Testis (tissue), 3 donors: ENCODE results near the gene MARS1. TPM values are rescaled to one million over a fixed set of nuclear protein-coding genes. Genes with fewer than 3 reads are reported as not detected.
A peak's percentile ranks its signal among the peaks of the same experiment; 100 is the strongest.

Experiments
- DNase-seq: peaks from one replicate; pipeline ENCODE4 v3.0.0-alpha.2; 2019
- H3K27ac ChIP-seq, 2 donors: fragments of 200-600 bp; sonication (generic); one replicate each; pipeline ENCODE4 v1.5.1; 2019
- H3K27me3 ChIP-seq: fragments of 200-600 bp; sonication (generic); one replicate; pipeline ENCODE4 v1.5.1; 2019
- H3K36me3 ChIP-seq: fragments of 200-600 bp; sonication (generic); one replicate; pipeline ENCODE4 v1.5.1; 2017; ENCODE audit warnings: low read depth; ENCODE audit errors: missing control alignments
- H3K4me1 ChIP-seq: fragments of 200-600 bp; sonication (generic); one replicate; pipeline ENCODE4 v1.5.1; 2019
- H3K4me3 ChIP-seq, 2 donors: fragments of 200-600 bp; sonication (generic); one replicate each; pipeline ENCODE4 v1.5.1; 2017 to 2019
- H3K9me3 ChIP-seq: fragments of 200-600 bp; sonication (generic); one replicate; pipeline ENCODE4 v1.5.1; 2017
- POLR2A ChIP-seq: fragments of 450-650 bp; IDR thresholded peaks from one replicate; pipeline ENCODE4 v1.6.1; 2017; ENCODE audit warnings: antibody characterized with exemption, mild to moderate bottlenecking, moderate library complexity
- WGBS, 2 donors: methylation state at CpG; one replicate each; pipeline ENCODE4 v1.1.5; 2018; 5-methylcytosine and 5-hydroxymethylcytosine counted together
- intact Hi-C: fragments of 100-400 bp; cut with DNase I; formaldehyde crosslinking; loops from one replicate; pipeline ENCODE4 v1.15.1; 2023; ENCODE audit warnings: low total_unique reads
- polyA plus RNA-seq: library from polyadenylated mRNA; stranded (reverse); fragments of 350-450 nt; fragmentation: Illumina TruSeq; extraction: RNeasy Lipid Tissue Mini Kit (QIAGEN cat#74804); gene quantifications from one replicate; pipeline ENCODE4 v1.2.3, GENCODE V29; 2014; ENCODE audit warnings: low read depth, low replicate concordance; ENCODE audit not compliant: insufficient read depth
- total RNA-seq, 2 donors: library from RNA; depleted of rRNA; stranded (reverse); fragments of >200 nt; gene quantifications; one replicate each; pipeline ENCODE4 v1.2.3, GENCODE V29; 2016
- TF ChIP-seq, protein P1 (sequence below), 3 experiments: fragments of 450-650 bp in 2 of 3; fragments of 200-600 bp in 1 of 3; sonication (generic) in 1 of 3; IDR thresholded peaks; one replicate each; pipeline ENCODE4 v1.5.1; 2016 to 2019; ENCODE audit warnings: antibody characterized with exemption in 3 of 3, mild to moderate bottlenecking in 2 of 3, moderate library complexity in 1 of 3

Gene MARS1
- total and polyA plus RNA-seq, 3 donors from 2014 or later: 90.6 to 144 (median 105) TPM

- Histone ChIP-seq H3K27ac (peak overlapping the region in 1 of 2 donors; percentile 99), H3K4me1 (peaks cover 30% of the 10 kb centered on the region), H3K27me3 (no peaks in the 10 kb centered on the region), H3K9me3 (no peaks in the 10 kb centered on the region), H3K4me3 (no peak overlapping the region), H3K36me3 (no peaks in the 10 kb centered on the region)
- TF ChIP-seq POLR2A: no peak
- TF ChIP-seq, protein P1, sequence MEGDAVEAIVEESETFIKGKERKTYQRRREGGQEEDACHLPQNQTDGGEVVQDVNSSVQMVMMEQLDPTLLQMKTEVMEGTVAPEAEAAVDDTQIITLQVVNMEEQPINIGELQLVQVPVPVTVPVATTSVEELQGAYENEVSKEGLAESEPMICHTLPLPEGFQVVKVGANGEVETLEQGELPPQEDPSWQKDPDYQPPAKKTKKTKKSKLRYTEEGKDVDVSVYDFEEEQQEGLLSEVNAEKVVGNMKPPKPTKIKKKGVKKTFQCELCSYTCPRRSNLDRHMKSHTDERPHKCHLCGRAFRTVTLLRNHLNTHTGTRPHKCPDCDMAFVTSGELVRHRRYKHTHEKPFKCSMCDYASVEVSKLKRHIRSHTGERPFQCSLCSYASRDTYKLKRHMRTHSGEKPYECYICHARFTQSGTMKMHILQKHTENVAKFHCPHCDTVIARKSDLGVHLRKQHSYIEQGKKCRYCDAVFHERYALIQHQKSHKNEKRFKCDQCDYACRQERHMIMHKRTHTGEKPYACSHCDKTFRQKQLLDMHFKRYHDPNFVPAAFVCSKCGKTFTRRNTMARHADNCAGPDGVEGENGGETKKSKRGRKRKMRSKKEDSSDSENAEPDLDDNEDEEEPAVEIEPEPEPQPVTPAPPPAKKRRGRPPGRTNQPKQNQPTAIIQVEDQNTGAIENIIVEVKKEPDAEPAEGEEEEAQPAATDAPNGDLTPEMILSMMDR (IDR thresholded peaks at IDR 0.05): no peak
- DNase-seq: no peak
- intact Hi-C loops: no loop called here
- 56 to 57% methylated on average over 11 of the region's 11 CpGs for WGBS, 2 donors
These were observed 37.1 kb downstream of the MARS1 start for GRCh38 chr12:57524814-57525614.

- H3K27me3 ChIP-seq: no peaks in the 10 kb centered on the region
- intact Hi-C loops: no loop called here
- 80 to 86% methylated on average over 13 to 16 of the region's 16 CpGs for WGBS, 2 donors
- no peaks in the 10 kb centered on the region for H3K36me3 ChIP-seq
- no peak overlapping the region for H3K27ac ChIP-seq
- no peaks in the 10 kb centered on the region for H3K9me3 ChIP-seq
- peaks cover 30% of the 10 kb centered on the region for H3K4me1 ChIP-seq
- DNase-seq: no peak
- H3K4me3 ChIP-seq: no peak overlapping the region
- TF ChIP-seq, protein P1 (IDR thresholded peaks at IDR 0.05): no peak
- TF ChIP-seq POLR2A: no peak
These were observed 37.9 kb downstream of the MARS1 start for GRCh38 chr12:57525615-57526383.

GRCh38 chr12:57526477-57527126, 38.7 kb downstream of the MARS1 start:
- intact Hi-C loops: no loop called here
- H3K9me3 ChIP-seq: no peaks in the 10 kb centered on the region
- H3K4me1 ChIP-seq: peaks cover 24% of the 10 kb centered on the region
- no peak for DNase-seq
- no peak overlapping the region for H3K27ac ChIP-seq
- 83 to 91% methylated on average over 4 of the region's 4 CpGs for WGBS, 2 donors
- no peak overlapping the region for H3K4me3 ChIP-seq
- H3K27me3 ChIP-seq: no peaks in the 10 kb centered on the region
- no peaks in the 10 kb centered on the region for H3K36me3 ChIP-seq
- TF ChIP-seq POLR2A: no peak
- TF ChIP-seq, protein P1 (IDR thresholded peaks at IDR 0.05): no peak

GRCh38 chr12:57527184-57527583, 39.3 kb downstream of the MARS1 start:
- TF ChIP-seq POLR2A: no peak
- TF ChIP-seq, protein P1 (IDR thresholded peaks at IDR 0.05): no peak
- no peak overlapping the region for H3K27ac ChIP-seq
- DNase-seq: no peak
- no peak overlapping the region for H3K4me3 ChIP-seq
- H3K4me1 ChIP-seq: peaks cover 18% of the 10 kb centered on the region
- no peaks in the 10 kb centered on the region for H3K9me3 ChIP-seq
- intact Hi-C loops: no loop called here
- WGBS, 2 donors: 78% methylated on average over 5 of the region's 5 CpGs
- H3K36me3 ChIP-seq: no peaks in the 10 kb centered on the region
- no peaks in the 10 kb centered on the region for H3K27me3 ChIP-seq
